ENCODE data around the gene ABCC12. TPM values are rescaled to one million over a fixed set of nuclear protein-coding genes. Genes with fewer than 3 reads are reported as not detected.

The ABCC12 gene
- total and polyA plus RNA-seq, 2 donors (not counting 3 experiments of a cell fraction or from before 2014, with no cell fraction given), result not detected

GRCh38 chr16:48106446-48106845, 49.3 kb downstream of the ABCC12 start:
- FAIRE-seq (no peak), DNase-seq (ENCODE audit: low read depth, low spot score) (no peak)
- Histone ChIP-seq H3K4me1 (ENCODE audit: control insufficient read depth, extremely low read depth, insufficient read depth, low read length) (no peaks in the 10 kb centered on the region), H2AFZ (ENCODE audit: low read depth, low read length) (no peak overlapping the region), H3K27ac (ENCODE audit: insufficient read depth, low read depth, low read length) (no peak overlapping the region), H3K4me3 (replicated peaks in 1 of 3; ENCODE audit: insufficient read depth in 1 of 3, low read depth in 1 of 3, low read length in 3 of 3) (no peak overlapping the region), H3K9me3 (replicated peaks; ENCODE audit: control insufficient read depth, insufficient read depth, low read length) (no peaks in the 10 kb centered on the region), H3K9ac (replicated peaks; ENCODE audit: extremely low read depth, insufficient read depth, low read length) (no peak overlapping the region), H3K4me2 (ENCODE audit: insufficient read depth, low read length) (no peak overlapping the region), H4K20me1 (replicated peaks; ENCODE audit: control insufficient read depth, extremely low read depth, insufficient read depth, low read length) (no peaks in the 10 kb centered on the region), H3K9me1 (replicated peaks; ENCODE audit: control insufficient read depth, extremely low read depth, insufficient read depth, low read length) (no peaks in the 10 kb centered on the region), H3K79me2 (ENCODE audit: control insufficient read depth, insufficient read depth, low read length) (no peaks in the 10 kb centered on the region), H3K27me3 (ENCODE audit: control insufficient read depth in 2 of 2, insufficient read depth in 2 of 2, low read length in 2 of 2) (no peaks in the 10 kb centered on the region), H3K36me3 (ENCODE audit: control insufficient read depth in 2 of 2, extremely low read depth in 1 of 2, insufficient read depth in 2 of 2, low read length in 2 of 2) (no peaks in the 10 kb centered on the region)
- ChIA-PET CTCF (no interaction called here), POLR2A (no interaction called here)
- BruUV-seq (replicated peaks), result no TSS peak
- dilution Hi-C loops (cut with MboI; ENCODE audit: extremely low pct_ligation_motif_present, low sequenced_read_pairs) (no loop called here), intact Hi-C loops (cut with micrococcal nuclease) (no loop called here)
- no peak for TF ChIP-seq MYC (IDR thresholded peaks at IDR 0.05; ENCODE audit: low read depth, low read length)
- TF ChIP-seq GATA2 (IDR thresholded peaks at IDR 0.05; ENCODE audit: insufficient read depth, insufficient read length, low read depth, low read length), result no peak
- no peak for TF ChIP-seq JUN (IDR thresholded peaks at IDR 0.05; ENCODE audit: borderline replicate concordance, insufficient read depth, insufficient read length, low read depth)
- no peak for TF ChIP-seq FOS (IDR thresholded peaks at IDR 0.05; ENCODE audit: borderline replicate concordance, insufficient read depth, low read length)
- no peak for TF ChIP-seq POLR2AphosphoS5 (IDR thresholded peaks at IDR 0.05; ENCODE audit: insufficient read depth, low read depth, low read length)
- TF ChIP-seq POLR2A (IDR thresholded peaks at IDR 0.05; ENCODE audit: low read depth, low read length), result no peak
- no peak for TF ChIP-seq CTCF (IDR thresholded peaks at IDR 0.05; ENCODE audit: extremely low read depth in 1 of 2, insufficient read depth in 1 of 2, low read depth in 1 of 2, low read length in 2 of 2)
- no peak for TF ChIP-seq MAX (IDR thresholded peaks at IDR 0.05; ENCODE audit: insufficient read depth, insufficient read length)
- TF ChIP-seq EZH2 (IDR thresholded peaks at IDR 0.05; ENCODE audit: borderline replicate concordance, low read depth, low read length, severe bottlenecking), result no peak

Other genes with a start within 250 kb of the ABCC12 start
- 35.5 and 38.4 TPM in 2 replicates for gene LONP2, start 88.3 kb upstream of the ABCC12 start, total RNA-seq
- 13.5 and 13.6 TPM in 2 replicates for gene LONP2, start 88.3 kb upstream of the ABCC12 start, polyA plus RNA-seq
- not detected in 2 replicates for gene ABCC11, start 91.5 kb upstream of the ABCC12 start, total RNA-seq
- gene ABCC11, start 91.5 kb upstream of the ABCC12 start, polyA plus RNA-seq, result 0.06 and 0.08 TPM in 2 replicates
- 19.9 and 21.3 TPM in 2 replicates for gene SIAH1, start 229.4 kb upstream of the ABCC12 start, total RNA-seq
- 12.1 and 14.4 TPM in 2 replicates for gene SIAH1, start 229.4 kb upstream of the ABCC12 start, polyA plus RNA-seq

Measured in endothelial cell of umbilical vein (primary cell).